Mesenchymal stem cell (in vitro differentiated cells and primary cell): Measurements from ENCODE around the gene SMCO3.
A peak's percentile ranks its signal among the peaks of the same experiment; 100 is the strongest.

Experiments
- DNase-seq: peaks from one replicate; pipeline ENCODE4 v3.0.0-alpha.2; 2013
- H2AFZ ChIP-seq: one replicate; pipeline ENCODE4 v1.6.1; 2013; ENCODE audit warnings: low read depth, mild to moderate bottlenecking, control low read depth, inconsistent platforms, low read length, moderate library complexity
- H2AK5ac ChIP-seq: 2 replicates; pipeline ENCODE4 v1.6.1; 2013; ENCODE audit warnings: low read length, moderate library complexity, mild to moderate bottlenecking, inconsistent platforms; ENCODE audit not compliant: severe bottlenecking
- H2BK120ac ChIP-seq: one replicate; pipeline ENCODE4 v1.6.1; 2013; ENCODE audit warnings: low read depth, mild to moderate bottlenecking, inconsistent platforms, low read length, moderate library complexity
- H2BK12ac ChIP-seq, 2 experiments: one replicate each; pipeline ENCODE4 v1.6.1; 2013; ENCODE audit warnings: inconsistent platforms in 2 of 2, low read length in 2 of 2, mild to moderate bottlenecking in 2 of 2, moderate library complexity in 2 of 2, control low read depth in 1 of 2
- H2BK15ac ChIP-seq: one replicate; pipeline ENCODE4 v1.6.1; 2013; ENCODE audit warnings: mild to moderate bottlenecking, low read depth, inconsistent platforms; ENCODE audit not compliant: poor library complexity, severe bottlenecking
- H2BK5ac ChIP-seq: 2 replicates; pipeline ENCODE4 v1.6.1; 2013; ENCODE audit warnings: low read depth, mild to moderate bottlenecking, low read length, control low read depth, inconsistent platforms; ENCODE audit not compliant: poor library complexity, severe bottlenecking
- H3K14ac ChIP-seq, 2 experiments: one replicate each; pipeline ENCODE4 v1.6.1; 2013; ENCODE audit warnings: inconsistent platforms in 2 of 2, low read length in 2 of 2, control low read depth in 1 of 2, mild to moderate bottlenecking in 1 of 2, moderate library complexity in 1 of 2
- H3K18ac ChIP-seq, 2 experiments: one replicate each; pipeline ENCODE4 v1.6.1; 2013; ENCODE audit warnings: inconsistent platforms in 2 of 2, low read length in 2 of 2, control low read depth in 1 of 2, low read depth in 1 of 2, mild to moderate bottlenecking in 1 of 2
- H3K23ac ChIP-seq, 2 experiments: one replicate each; pipeline ENCODE4 v1.6.1; 2013; ENCODE audit warnings: inconsistent platforms in 2 of 2, low read length in 2 of 2, mild to moderate bottlenecking in 2 of 2, moderate library complexity in 2 of 2, control low read depth in 1 of 2
- H3K27ac ChIP-seq: 2 replicates; pipeline ENCODE4 v1.5.1; 2013; ENCODE audit warnings: mild to moderate bottlenecking, moderate library complexity, low read length, control low read depth, inconsistent platforms; ENCODE audit not compliant: poor library complexity, severe bottlenecking
- H3K27me3 ChIP-seq, 2 experiments: 2 replicates each; pipeline versions ENCODE4 v1.6.1 to v1.7.0; 2013; ENCODE audit warnings: low read length in 2 of 2, mild to moderate bottlenecking in 2 of 2, moderate library complexity in 2 of 2, control low read depth in 1 of 2, inconsistent platforms in 1 of 2; ENCODE audit not compliant: control insufficient read depth in 1 of 2, insufficient read depth in 1 of 2
- H3K36me3 ChIP-seq, 2 experiments: 2 replicates each; pipeline versions ENCODE4 v1.6.1 to v1.7.0; 2013; ENCODE audit warnings: low read length in 2 of 2, control low read depth in 1 of 2, inconsistent platforms in 1 of 2, low read depth in 1 of 2, mild to moderate bottlenecking in 1 of 2; ENCODE audit not compliant: insufficient read depth in 2 of 2, control insufficient read depth in 1 of 2
- H3K4ac ChIP-seq, 2 experiments: one replicate each; pipeline ENCODE4 v1.6.1; 2013; ENCODE audit warnings: inconsistent platforms in 2 of 2, low read length in 2 of 2, mild to moderate bottlenecking in 2 of 2, moderate library complexity in 2 of 2, control low read depth in 1 of 2, low read depth in 1 of 2
- H3K4me1 ChIP-seq: 2 replicates; pipeline ENCODE4 v1.6.1; 2013; ENCODE audit warnings: low read depth, low read length, control low read depth; ENCODE audit not compliant: control insufficient read depth, insufficient read depth
- H3K4me2 ChIP-seq: 2 replicates; pipeline ENCODE4 v1.6.1; 2013; ENCODE audit warnings: low read length, mild to moderate bottlenecking, inconsistent platforms; ENCODE audit not compliant: poor library complexity, severe bottlenecking
- H3K4me3 ChIP-seq, 2 experiments: 2 replicates each; pipeline versions ENCODE4 v1.5.1 to v1.7.0; 2013; ENCODE audit warnings: low read length in 2 of 2, mild to moderate bottlenecking in 2 of 2, control low read depth in 1 of 2, low read depth in 1 of 2; ENCODE audit not compliant: insufficient read depth in 1 of 2
- H3K79me1 ChIP-seq: replicated peaks from 2 replicates; pipeline ENCODE4 v1.6.1; 2013; ENCODE audit warnings: mild to moderate bottlenecking, control low read depth, low read length, inconsistent platforms; ENCODE audit not compliant: poor library complexity, severe bottlenecking
- H3K9ac ChIP-seq: 2 replicates; pipeline ENCODE4 v1.7.0; 2013; ENCODE audit warnings: mild to moderate bottlenecking, low read length, moderate library complexity
- H3K9me3 ChIP-seq: 2 replicates; pipeline ENCODE4 v1.7.0; 2013; ENCODE audit warnings: mild to moderate bottlenecking, low read length; ENCODE audit not compliant: control insufficient read depth
- H4K8ac ChIP-seq: one replicate; pipeline ENCODE4 v1.6.1; 2013; ENCODE audit warnings: inconsistent platforms, mild to moderate bottlenecking, low read length, moderate library complexity
- H4K91ac ChIP-seq: one replicate; pipeline ENCODE4 v1.6.1; 2013; ENCODE audit warnings: mild to moderate bottlenecking, low read length, inconsistent platforms
- WGBS: methylation state at CpG from one replicate; pipeline ENCODE4 v1.1.7; 2013; ENCODE audit warnings: mixed read lengths; 5-methylcytosine and 5-hydroxymethylcytosine counted together

Gene SMCO3

GRCh38 chr12:14777271-14777670 is 36.7 kb downstream of the SMCO3 start:
- H3K4me3 ChIP-seq = peak overlapping the region in 1 of 2 experiments; percentile 95
- H3K36me3 ChIP-seq = no peaks in the 10 kb centered on the region
- H3K4me1 ChIP-seq = no peaks in the 10 kb centered on the region
- no peaks in the 10 kb centered on the region for H3K27me3 ChIP-seq
- no peak overlapping the region for H3K4ac ChIP-seq
- no peak overlapping the region for H2BK120ac ChIP-seq
- H2BK5ac ChIP-seq = no peak overlapping the region
- H3K9me3 ChIP-seq = no peaks in the 10 kb centered on the region
- no peak overlapping the region for H2BK15ac ChIP-seq
- peaks cover 4% of the 10 kb centered on the region for H3K79me1 ChIP-seq
- no peak overlapping the region for H3K18ac ChIP-seq
- H4K91ac ChIP-seq = no peak overlapping the region
- no peak for DNase-seq
- no peak overlapping the region for H4K8ac ChIP-seq
- H3K4me2 ChIP-seq = no peak overlapping the region
- no peak overlapping the region for H3K14ac ChIP-seq
- no peak overlapping the region for H2AK5ac ChIP-seq
- H3K23ac ChIP-seq = no peak overlapping the region
- no peak overlapping the region for H2BK12ac ChIP-seq
- H3K9ac ChIP-seq = peak overlapping the region; percentile 95
- H3K27ac ChIP-seq = no peak overlapping the region
- H2AFZ ChIP-seq = no peak overlapping the region
- WGBS = 29% methylated on average over 3 of the region's 3 CpGs

GRCh38 chr12:14776236-14776961 is 37.6 kb downstream of the SMCO3 start:
- no peak overlapping the region for H3K4ac ChIP-seq
- H4K8ac ChIP-seq = no peak overlapping the region
- H3K18ac ChIP-seq = no peak overlapping the region
- H3K9me3 ChIP-seq = no peaks in the 10 kb centered on the region
- H3K4me2 ChIP-seq = no peak overlapping the region
- 92% methylated on average over 5 of the region's 5 CpGs for WGBS
- no peak overlapping the region for H2BK12ac ChIP-seq
- H3K9ac ChIP-seq = peak overlapping the region; percentile 95
- H3K79me1 ChIP-seq = peaks cover 4% of the 10 kb centered on the region
- H2AK5ac ChIP-seq = peak overlapping the region; percentile 46
- no peak overlapping the region for H2BK120ac ChIP-seq
- no peak overlapping the region for H3K14ac ChIP-seq
- no peak overlapping the region for H2BK5ac ChIP-seq
- DNase-seq = peak; percentile 39
- no peak overlapping the region for H3K23ac ChIP-seq
- H3K36me3 ChIP-seq = no peaks in the 10 kb centered on the region
- H3K27ac ChIP-seq = no peak overlapping the region
- peak overlapping the region in 1 of 2 experiments; percentile 95 for H3K4me3 ChIP-seq
- H2AFZ ChIP-seq = no peak overlapping the region
- no peaks in the 10 kb centered on the region for H3K27me3 ChIP-seq
- no peak overlapping the region for H4K91ac ChIP-seq
- H2BK15ac ChIP-seq = no peak overlapping the region
- no peaks in the 10 kb centered on the region for H3K4me1 ChIP-seq

DNA sequence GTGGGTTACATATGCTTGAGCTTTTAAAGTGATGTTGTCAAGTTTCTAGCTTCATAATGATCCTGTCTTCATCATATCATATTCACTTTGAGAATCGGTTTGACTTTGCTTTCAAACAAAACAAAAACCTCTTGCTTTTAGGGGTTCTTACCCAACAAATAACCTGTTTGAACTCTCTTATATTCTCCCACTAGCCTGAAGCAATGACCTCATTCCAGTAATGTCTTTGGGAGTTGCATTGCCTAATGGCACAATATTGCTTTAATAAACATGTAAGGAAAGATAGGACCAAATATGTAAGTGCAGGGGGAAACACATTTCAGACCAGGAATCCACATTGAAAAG is 38.4 kb downstream of the SMCO3 start:
- Histone ChIP-seq H3K27ac (peak overlapping the region; percentile 87), H3K4me3 (peak overlapping the region in 1 of 2 experiments; percentile 95), H2AK5ac (no peak overlapping the region), H2AFZ (no peak overlapping the region), H4K8ac (no peak overlapping the region), H3K4me2 (peak overlapping the region; percentile 86), H3K18ac (no peak overlapping the region), H2BK5ac (no peak overlapping the region), H4K91ac (no peak overlapping the region), H3K27me3 (no peaks in the 10 kb centered on the region), H3K9ac (peak overlapping the region; percentile 95), H3K4me1 (no peaks in the 10 kb centered on the region), H3K79me1 (peaks cover 4% of the 10 kb centered on the region), H2BK12ac (no peak overlapping the region), H3K14ac (no peak overlapping the region), H3K36me3 (no peaks in the 10 kb centered on the region), H3K9me3 (no peaks in the 10 kb centered on the region), H3K23ac (no peak overlapping the region), H2BK120ac (no peak overlapping the region), H3K4ac (no peak overlapping the region), H2BK15ac (no peak overlapping the region)
- WGBS = 61% methylated on average over 1 of the region's 1 CpG
- peak; percentile 75 for DNase-seq

- WGBS = 8% methylated on average over 29 of the region's 34 CpGs
- peak overlapping the region; percentile 92 to 99 for H3K18ac ChIP-seq
- peak; percentile 76 for DNase-seq
- peak overlapping the region; percentile 95 for H3K9ac ChIP-seq
- peak overlapping the region; percentile 90 to 95 for H3K4me3 ChIP-seq
- H4K8ac ChIP-seq = peak overlapping the region; percentile 96
- peak overlapping the region; percentile 73 for H2BK15ac ChIP-seq
- H3K4me2 ChIP-seq = peak overlapping the region; percentile 86
- peak overlapping the region in 1 of 2 experiments; percentile 19 for H3K23ac ChIP-seq
- no peak overlapping the region for H2AK5ac ChIP-seq
- no peak overlapping the region for H2BK5ac ChIP-seq
- H3K79me1 ChIP-seq = peaks cover 4% of the 10 kb centered on the region
- no peaks in the 10 kb centered on the region for H3K36me3 ChIP-seq
- peak overlapping the region; percentile 7 to 28 for H2BK12ac ChIP-seq
- no peaks in the 10 kb centered on the region for H3K27me3 ChIP-seq
- peak overlapping the region; percentile 36 for H2AFZ ChIP-seq
- no peaks in the 10 kb centered on the region for H3K4me1 ChIP-seq
- peak overlapping the region in 1 of 2 experiments; percentile 73 for H3K14ac ChIP-seq
- peak overlapping the region; percentile 87 for H3K27ac ChIP-seq
- H2BK120ac ChIP-seq = peak overlapping the region; percentile 71
- peak overlapping the region; percentile 80 for H4K91ac ChIP-seq
- H3K4ac ChIP-seq = peak overlapping the region; percentile 54 to 86
- no peaks in the 10 kb centered on the region for H3K9me3 ChIP-seq
Measured at GRCh38 chr12:14774906-14775635, 38.9 kb downstream of the SMCO3 start.
